GM19025 (cell line): ENCODE measurements around the gene MYADM.

Source experiments
- ATAC-seq: cut with Tn5 transposase; IDR thresholded peaks from one replicate; pipeline ENCODE4 v1.9.1; 2021; ENCODE audit warnings: mild to moderate bottlenecking, low read depth, moderate library complexity; ENCODE audit not compliant: unreplicated experiment

The MYADM gene

DNA sequence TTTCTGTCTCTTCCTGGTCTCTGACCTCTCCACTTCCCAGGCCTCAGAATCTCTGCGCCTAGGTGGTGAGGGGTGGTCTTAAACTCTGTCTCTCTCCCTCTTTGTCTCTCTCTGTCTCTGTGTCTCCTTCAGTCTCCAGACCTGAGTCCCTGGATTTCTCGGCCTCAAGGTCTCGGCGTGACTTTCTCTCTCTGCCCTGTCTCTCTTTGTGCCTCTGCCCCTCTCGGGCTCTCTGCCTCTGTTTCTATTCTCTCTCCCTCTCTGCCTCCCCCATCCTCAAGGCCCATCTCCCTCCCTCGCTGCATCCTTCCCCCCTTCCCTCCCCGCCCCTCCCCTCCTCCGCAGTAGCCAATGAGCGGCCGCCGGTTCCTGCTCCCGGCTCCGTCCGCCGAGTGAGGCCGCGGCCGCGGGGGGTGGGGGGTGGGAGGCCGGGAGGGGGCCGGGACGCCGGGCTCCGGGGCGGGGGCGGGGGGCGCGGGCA lies 41.3 kb downstream of the MYADM start, which contains the start of gene CACNG7:
Gene CACNG7, plus strand, starts transcription at position 344 of the 481 bp plus-strand sequence. CDS start 3,554 bp downstream, outside the sequence.
- ATAC-seq = no peak

DNA sequence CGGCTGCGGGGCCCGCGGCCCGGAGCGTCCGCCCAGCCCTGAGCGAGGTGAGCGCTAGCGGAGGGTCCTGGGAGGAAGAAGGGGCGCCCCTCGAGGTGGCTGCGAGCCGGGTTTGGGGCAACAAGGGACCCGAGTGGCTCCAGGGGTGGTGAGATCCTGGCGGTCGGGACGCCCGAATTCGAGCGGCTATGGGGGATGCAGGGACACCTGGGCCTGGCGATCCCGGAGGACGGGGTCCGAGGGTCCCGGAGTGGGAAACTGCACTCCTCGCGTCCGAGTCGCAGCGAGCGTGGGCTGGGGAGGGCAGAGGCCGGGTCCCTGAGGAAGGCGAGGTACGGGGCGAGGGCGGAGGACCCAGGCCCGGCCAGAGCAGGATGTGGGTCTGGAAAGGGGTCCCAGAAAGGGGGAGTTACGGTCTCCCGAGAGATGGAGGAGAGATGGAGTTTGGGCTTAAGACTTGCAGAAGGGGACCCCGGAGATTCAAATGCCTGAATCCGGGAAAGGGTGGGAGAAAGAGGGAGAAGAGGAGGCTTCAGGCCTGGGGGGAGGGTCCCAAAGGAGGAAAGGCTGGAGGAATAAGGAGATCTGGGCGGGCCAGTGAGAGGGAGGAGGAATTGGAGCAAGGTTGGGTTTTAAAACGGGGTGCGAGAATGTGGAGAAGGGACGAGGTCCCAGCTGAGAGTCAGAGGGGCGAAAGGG lies 41.9 kb downstream of the MYADM start:
- no peak for ATAC-seq

DNA sequence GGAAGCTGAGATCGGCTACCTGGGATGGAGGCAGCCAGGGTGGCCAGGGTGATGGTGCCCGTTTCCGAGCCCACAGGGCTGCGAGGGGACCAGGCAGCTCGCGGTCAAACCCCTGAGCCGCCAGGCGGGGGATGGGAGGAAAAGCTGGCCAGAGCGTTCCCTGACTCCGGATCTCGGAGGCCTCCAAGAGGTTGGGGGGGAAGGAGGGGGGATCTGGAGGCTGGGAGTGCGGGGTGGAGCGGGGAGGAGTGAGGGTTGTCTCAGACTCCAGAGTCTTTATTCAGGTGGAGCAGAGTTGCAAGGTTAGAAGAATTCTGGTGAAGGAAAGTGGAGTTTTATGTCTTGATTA lies 42.5 kb downstream of the MYADM start:
- ATAC-seq = no peak

- ATAC-seq = no peak
Measured at GRCh38 chr19:53912653-53913052, 45.0 kb downstream of the MYADM start.

- no peak for ATAC-seq
Measured at GRCh38 chr19:53915000-53915399, 47.3 kb downstream of the MYADM start.

DNA sequence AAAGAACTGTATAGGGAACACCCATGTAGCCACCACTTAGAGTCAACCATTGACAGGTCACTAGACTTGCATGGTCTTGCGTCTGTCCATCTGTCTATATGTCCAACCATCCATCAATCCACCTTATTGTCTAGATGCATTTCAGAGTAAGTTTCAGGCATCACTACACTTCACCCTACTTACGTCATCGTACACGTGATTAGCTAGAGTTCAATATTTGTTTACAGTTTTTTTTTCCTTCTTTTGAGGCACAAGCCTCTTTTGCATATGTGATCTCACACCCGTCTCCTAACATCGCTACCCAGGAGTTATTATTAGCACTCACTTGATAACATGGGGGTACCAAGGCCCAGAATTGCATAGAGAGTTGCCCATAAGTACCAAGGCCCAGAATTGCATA lies 48.3 kb downstream of the MYADM start:
- no peak for ATAC-seq

- no peak for ATAC-seq
Measured at GRCh38 chr19:53917356-53917755, 49.7 kb downstream of the MYADM start.
